A549 (cell line): ENCODE data around the gene FAM193A.

ENCODE experiments used
- MAFK ChIP-seq: fragments of 450-650 bp; IDR thresholded peaks from 2 replicates; pipeline ENCODE4 v1.6.1; 2014; ENCODE audit not compliant: partially characterized antibody
- POLR2A ChIP-seq: IDR thresholded peaks from 2 replicates; pipeline ENCODE4 v1.6.1; 2012; ENCODE audit warnings: mild to moderate bottlenecking, low read length
- RAD21 ChIP-seq, 2 experiments: fragments of >200 bp in 1 of 2; sonication (Bioruptor Twin) in 1 of 2; formaldehyde crosslinking in 1 of 2; IDR thresholded peaks in 1 of 2; conservative IDR thresholded peaks in 1 of 2; 2 replicates in 1 of 2; 3 replicates in 1 of 2; pipeline ENCODE4 v1.6.1; 2012 to 2018; ENCODE audit warnings: inconsistent platforms in 1 of 2
- RCOR1 ChIP-seq: fragments of 150-350 bp; IDR thresholded peaks from 2 replicates; pipeline ENCODE4 v1.6.1; 2014; ENCODE audit warnings: antibody characterized with exemption, low read length, low read depth
- RFX5 ChIP-seq: fragments of 450-650 bp; IDR thresholded peaks from 2 replicates; pipeline ENCODE4 v1.7.1; 2014; ENCODE audit warnings: antibody characterized with exemption, mild to moderate bottlenecking, moderate library complexity
- TF ChIP-seq, protein P1 (sequence below): fragments of >200 bp; sonication (Bioruptor Twin); formaldehyde crosslinking; IDR thresholded peaks from 3 replicates; pipeline ENCODE4 v1.5.1; 2016
- TF ChIP-seq, protein P2 (sequence below): fragments of >200 bp; sonication (Bioruptor Twin); formaldehyde crosslinking; IDR thresholded peaks from 2 replicates; pipeline ENCODE4 v1.6.1; 2016
- TF ChIP-seq, protein P3 (sequence below): IDR thresholded peaks from 2 replicates; pipeline ENCODE4 v1.6.1; 2012

DNA sequence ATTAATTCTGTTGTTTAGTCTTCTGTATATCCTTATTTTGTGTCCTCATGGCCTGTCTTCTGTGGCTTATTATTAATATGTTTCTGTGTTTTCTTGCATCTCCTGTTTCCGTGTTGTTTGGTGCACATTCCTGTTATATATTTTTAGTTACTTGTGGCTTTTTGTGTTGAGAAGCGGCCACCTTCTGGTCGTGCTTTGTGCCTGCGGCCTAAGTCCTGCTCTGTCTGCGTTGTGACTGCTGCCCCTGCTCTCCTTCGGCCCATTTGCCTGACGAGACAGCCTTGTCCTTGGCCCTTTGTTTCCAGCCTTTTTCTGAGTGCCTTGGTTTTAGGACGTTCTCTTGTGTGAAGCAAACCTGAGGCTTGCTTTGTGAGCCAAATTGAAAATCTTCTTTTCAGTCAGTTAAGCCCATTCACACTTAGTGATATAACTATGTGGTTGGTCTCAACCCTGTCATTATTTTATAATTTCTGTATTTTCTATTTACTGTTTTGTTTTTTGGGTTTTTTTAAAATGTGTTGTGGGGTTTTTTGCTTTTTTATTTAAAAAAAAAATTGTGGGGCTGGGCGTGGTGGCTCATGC, 175.9 kb downstream of the FAM193A start:
- TF ChIP-seq, protein P1, sequence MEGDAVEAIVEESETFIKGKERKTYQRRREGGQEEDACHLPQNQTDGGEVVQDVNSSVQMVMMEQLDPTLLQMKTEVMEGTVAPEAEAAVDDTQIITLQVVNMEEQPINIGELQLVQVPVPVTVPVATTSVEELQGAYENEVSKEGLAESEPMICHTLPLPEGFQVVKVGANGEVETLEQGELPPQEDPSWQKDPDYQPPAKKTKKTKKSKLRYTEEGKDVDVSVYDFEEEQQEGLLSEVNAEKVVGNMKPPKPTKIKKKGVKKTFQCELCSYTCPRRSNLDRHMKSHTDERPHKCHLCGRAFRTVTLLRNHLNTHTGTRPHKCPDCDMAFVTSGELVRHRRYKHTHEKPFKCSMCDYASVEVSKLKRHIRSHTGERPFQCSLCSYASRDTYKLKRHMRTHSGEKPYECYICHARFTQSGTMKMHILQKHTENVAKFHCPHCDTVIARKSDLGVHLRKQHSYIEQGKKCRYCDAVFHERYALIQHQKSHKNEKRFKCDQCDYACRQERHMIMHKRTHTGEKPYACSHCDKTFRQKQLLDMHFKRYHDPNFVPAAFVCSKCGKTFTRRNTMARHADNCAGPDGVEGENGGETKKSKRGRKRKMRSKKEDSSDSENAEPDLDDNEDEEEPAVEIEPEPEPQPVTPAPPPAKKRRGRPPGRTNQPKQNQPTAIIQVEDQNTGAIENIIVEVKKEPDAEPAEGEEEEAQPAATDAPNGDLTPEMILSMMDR, result no peak
- TF ChIP-seq RCOR1 (no peak), MAFK (no peak), POLR2A (no peak), RFX5 (no peak), RAD21 (conservative IDR thresholded peaks at IDR 0.05 in 1 of 2, IDR thresholded peaks at IDR 0.05 in 1 of 2) (no peak)
- TF ChIP-seq, protein P2, sequence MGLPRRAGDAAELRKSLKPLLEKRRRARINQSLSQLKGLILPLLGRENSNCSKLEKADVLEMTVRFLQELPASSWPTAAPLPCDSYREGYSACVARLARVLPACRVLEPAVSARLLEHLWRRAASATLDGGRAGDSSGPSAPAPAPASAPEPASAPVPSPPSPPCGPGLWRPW, result no peak
- TF ChIP-seq, protein P3, sequence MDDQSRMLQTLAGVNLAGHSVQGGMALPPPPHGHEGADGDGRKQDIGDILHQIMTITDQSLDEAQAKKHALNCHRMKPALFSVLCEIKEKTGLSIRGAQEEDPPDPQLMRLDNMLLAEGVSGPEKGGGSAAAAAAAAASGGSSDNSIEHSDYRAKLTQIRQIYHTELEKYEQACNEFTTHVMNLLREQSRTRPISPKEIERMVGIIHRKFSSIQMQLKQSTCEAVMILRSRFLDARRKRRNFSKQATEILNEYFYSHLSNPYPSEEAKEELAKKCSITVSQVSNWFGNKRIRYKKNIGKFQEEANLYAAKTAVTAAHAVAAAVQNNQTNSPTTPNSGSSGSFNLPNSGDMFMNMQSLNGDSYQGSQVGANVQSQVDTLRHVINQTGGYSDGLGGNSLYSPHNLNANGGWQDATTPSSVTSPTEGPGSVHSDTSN, result no peak
